Daoy (cell line): Measurements from ENCODE around the gene ANP32D. TPM values are rescaled to one million over a fixed set of nuclear protein-coding genes. Genes with fewer than 3 reads are reported as not detected.
"Not testable (repeated sequence)": the region's sequence is repeated elsewhere in the genome, so short reads cannot be mapped to it uniquely, and the experiment has no call there.

Experiments used
- DNase-seq: peaks from one replicate; pipeline ENCODE4 v3.0.0-alpha.2; 2015; ENCODE audit warnings: low read depth
- total RNA-seq: library from RNA; depleted of rRNA; stranded (reverse); fragments of >200 nt; shearing (Covaris generic); gene quantifications from 2 replicates; pipeline ENCODE4 v1.2.3, GENCODE V29; 2014; rRNA removed

Gene ANP32D
- not detected in 2 replicates for total RNA-seq

DNA sequence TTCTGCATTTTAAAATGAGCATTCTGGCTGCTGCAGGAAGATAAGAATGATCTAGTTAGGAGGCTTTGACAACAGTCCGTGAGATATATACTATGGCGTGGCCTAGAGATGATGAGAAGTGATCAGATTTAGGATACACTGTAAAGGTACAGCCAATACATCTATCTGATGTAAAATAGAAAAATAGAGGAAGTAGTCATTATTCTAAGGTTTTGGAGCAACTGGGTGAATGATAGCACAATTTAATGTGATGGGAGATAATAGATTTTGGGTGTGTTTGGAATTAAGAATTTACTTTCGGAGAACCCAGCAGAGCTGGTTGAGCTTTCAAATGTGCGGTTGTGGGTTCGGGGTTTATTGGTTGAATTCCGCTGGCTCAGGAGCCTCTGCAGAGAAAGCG is at the start of gene ANP32D:
Gene ANP32D, plus strand, starts transcription at position 301 of the 400 bp plus-strand sequence. CDS start 106 bp downstream, outside the sequence.
- no peak for DNase-seq

DNA sequence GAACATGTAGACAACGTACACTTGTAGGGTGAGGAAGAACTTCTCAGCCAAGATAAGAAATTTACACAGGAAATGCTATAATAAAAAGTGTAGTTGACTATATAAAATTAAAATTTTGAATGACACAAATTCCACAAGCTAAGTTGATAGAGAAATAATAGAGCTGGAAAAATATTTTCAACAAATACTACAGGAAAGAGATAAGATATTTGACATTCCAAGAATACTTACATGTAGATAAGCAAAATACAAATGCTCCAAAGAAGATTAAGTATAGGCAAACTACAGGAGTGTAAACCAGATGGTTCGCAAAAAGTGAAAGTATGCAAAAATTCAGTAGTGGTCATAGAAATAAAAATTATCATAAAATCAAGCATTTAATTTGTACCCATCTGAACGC is 49.2 kb upstream of the ANP32D start:
- DNase-seq = no peak

DNA sequence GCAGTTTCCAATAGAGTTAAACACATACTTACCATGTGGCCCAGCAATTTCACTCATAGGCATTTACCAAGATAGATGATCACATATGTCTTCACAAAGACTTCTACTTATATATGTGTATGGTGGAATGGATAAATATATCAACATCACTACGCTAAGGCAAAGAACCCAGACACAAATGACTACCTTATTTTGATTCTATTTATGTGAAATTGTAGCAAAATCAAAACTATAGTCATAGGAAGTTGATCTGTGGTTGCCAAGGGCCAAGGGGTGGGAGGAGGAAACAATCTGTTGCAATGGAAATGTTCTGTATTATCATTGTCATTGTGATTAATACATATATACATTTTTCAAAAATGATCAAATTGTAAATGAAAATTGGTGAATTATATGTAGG is 47.7 kb upstream of the ANP32D start:
- no peak for DNase-seq

- DNase-seq = not testable (repeated sequence)
Observed at GRCh38 chr12:48434016-48434415, 38.3 kb upstream of the ANP32D start.

DNA sequence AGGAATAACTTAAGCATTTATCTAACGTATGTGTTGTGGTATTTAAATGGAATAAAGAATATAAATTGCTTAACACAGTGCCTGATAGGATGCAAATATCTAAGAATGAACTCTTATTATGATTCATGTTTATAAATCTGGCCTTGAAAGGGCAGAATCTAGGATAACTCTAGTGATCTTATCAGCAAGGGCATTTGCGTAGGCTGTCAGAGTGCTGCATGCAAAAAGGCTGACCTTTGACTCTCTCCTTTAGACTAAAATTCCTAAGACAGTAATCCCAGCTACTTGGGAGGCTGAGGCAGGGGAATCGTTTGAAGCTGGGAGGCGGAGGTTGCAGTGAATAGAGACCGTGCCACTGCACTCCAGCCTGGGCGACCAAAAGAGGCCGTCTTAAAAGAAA is 31.3 kb upstream of the ANP32D start:
- DNase-seq = no peak

DNA sequence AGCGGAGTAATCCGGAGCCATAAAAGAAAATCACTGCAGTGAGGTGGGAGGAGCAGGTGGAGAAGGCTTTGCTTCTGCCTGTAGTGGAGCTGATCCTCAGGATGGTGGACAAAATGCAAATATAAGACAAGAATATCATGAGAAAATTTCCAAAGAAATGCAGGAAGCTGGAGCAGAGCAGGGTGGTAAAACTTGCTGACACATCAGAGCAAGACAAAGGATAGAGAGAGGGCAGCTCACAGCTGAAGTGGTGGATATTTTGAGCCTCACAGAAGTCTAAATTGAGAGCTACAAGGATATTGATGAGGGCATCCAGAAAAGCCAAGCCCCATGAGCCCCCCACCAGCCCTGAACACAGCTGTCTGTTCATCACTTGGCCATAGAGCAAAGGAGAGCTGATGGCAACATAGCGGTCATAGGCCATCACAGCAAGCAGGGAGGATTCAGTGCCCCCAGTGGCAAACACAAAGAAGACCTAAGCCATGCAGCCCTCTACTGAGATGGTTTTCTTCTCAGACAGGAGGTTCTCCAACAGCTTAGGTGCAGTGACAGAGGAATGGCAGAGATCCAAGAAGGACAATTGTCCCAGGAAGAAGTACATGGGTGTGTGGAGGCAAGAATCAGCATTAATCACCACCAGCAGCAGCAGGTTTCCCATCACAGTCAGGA is 30.0 kb upstream of the ANP32D start:
- no peak for DNase-seq

GRCh38 chr12:48445538-48445937 is 26.8 kb upstream of the ANP32D start:
- DNase-seq = no peak

DNA sequence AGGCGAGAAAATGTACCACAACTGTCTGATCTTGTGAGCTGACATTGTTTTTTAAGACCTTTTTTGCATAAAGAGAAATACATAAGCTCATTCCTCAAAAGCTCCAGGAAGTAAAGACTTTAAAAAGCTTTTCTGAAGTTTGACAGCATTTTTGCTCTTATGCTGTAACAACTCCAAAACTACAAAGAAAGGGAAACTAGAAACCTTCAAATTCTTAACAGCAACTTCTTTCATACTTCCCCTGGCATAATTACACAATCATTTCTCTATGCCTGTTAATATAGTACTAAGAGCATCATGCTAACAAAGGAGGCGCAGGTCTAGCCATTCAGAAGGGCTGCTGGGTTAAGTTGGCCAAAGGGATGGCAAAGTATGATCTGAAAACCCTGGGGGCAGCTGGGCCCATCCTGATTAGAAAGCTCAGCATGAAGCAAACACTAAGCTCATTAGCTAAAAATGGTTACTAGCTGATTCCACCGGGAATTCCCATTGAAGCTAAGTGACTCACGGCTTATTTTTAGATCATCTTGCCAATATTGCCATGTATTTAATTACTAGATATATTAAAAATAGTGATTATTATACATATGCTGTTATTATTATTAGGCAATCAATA is 26.1 kb upstream of the ANP32D start:
- no peak for DNase-seq

DNA sequence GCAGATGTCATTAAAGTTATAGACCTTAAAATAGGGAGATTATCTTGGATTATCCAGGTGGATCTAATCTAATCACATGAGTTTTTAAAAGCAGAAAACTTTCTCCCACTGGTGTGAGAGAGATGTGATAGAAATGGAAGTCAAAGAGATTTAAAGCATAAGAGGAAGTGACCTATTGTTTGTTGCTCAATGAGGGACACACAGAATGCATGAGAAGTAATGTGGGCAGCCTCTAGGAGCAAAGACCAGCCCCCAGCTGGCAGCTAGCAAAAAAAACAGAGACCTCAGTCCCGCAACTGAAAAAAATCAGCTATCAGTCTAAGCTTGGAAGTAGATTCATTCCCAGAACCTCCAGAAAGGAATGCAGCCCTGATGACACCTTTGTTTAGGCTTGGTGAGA is 24.6 kb upstream of the ANP32D start:
- DNase-seq = no peak

DNA sequence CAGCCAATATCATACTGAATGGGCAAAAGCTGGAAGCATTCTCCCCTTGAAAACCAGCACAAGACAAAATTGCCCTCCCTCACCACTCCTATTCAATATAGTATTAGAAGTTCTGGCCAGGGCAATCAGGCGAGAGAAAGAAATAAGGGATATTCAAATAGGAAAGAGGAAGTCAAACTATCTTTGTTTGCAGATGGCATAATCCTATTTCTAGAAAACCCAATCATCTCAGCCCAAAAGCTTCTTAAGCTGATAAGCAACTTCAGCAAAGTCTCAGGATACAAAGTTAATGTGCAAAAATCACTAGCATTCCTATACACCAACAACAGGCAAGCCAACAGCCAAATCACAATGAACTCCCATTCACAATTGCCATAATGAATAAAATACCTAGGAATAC is 21.0 kb upstream of the ANP32D start:
- DNase-seq = no peak

GRCh38 chr12:48452961-48453360 is 19.4 kb upstream of the ANP32D start:
- not testable (repeated sequence) for DNase-seq

- DNase-seq = peak; percentile 7
Observed at GRCh38 chr12:48454667-48455066, 17.7 kb upstream of the ANP32D start.

DNA sequence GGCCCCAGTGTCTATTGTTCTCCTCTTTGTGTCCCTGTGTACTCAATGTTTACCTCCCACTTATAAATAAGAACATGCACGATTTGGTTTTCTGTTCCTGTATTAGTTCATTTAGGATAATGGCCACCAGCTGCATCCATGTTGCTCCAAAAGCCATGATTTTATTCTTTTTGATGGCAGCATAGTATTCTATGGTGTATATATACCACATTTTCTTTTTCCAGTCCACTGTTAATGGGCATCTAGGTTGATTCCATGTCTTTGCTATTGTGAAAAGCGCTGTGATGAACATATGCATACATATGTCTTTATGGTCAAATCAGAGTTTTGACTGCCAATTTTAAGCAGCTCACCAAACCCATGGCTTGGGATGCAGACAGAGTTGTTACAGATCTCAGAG is 17.2 kb upstream of the ANP32D start:
- DNase-seq = no peak

DNA sequence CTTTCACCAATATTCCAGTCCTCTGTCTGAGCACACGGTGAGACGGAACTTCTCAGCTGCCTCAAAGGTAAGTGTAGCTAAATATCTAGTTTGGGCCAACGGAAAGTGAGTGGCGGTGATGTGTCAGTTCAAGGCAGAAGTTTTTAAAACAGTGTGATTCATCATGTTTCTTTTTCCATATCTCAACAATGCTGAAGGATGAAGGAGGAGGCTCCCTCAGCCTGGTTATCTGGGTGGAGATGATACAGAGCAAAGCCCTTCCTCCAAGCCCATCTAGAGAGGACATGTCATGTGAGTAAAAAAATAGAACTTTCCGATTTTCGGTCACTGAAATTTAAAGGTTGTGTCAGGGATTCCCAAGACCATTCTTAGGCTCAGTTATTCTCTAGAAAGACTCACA is 13.1 kb upstream of the ANP32D start:
- DNase-seq = no peak

GRCh38 chr12:48469027-48469426 is 3.3 kb upstream of the ANP32D start:
- DNase-seq = not testable (repeated sequence)

DNA sequence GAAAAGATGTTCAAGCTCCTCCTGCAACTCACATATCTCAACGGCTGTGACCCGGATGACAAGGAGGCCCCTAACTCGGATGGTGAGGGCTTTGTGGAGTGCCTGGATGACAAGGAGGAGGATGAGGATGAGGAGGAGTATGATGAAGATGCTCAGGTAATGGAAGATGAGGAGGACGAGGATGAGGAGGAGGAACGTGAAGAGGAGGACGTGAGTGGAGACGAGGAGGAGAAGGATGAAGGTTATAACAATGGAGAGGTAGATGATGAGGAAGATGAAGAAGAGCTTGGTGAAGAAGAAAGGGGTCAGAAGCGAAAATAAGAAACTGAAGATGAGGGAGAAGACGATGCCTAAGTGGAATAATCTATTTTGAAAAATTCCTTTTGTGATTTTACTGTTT is 702 bp downstream of the ANP32D start:
- no peak for DNase-seq

GRCh38 chr12:48474497-48474896 is 2.1 kb downstream of the ANP32D start:
- not testable (repeated sequence) for DNase-seq

GRCh38 chr12:48482198-48482597 is 9.8 kb downstream of the ANP32D start, which contains the start of gene C12orf54:
TSS of gene C12orf54 (plus strand) at chr12:48482498. CDS start at chr12:48483297, 799 bp downstream.
- DNase-seq = no peak

DNA sequence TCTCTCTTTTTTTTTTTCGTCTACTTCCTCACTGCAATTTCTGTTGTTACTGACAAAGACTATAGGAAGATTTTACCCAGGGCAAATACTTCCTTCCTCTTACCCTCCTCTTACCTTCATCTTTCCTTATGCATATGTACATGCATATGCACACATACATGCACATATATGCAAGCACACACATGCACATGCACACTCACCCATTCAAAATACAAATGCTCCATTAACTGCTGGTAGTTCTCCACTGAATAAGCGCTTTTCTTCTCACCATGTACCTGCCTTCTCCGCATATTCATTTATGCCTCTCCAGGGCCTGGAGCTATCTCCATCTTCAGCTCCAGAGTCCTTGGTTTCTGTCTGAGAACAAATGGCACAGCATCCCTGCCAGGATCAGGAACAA is 10.6 kb downstream of the ANP32D start:
- DNase-seq = no peak

DNA sequence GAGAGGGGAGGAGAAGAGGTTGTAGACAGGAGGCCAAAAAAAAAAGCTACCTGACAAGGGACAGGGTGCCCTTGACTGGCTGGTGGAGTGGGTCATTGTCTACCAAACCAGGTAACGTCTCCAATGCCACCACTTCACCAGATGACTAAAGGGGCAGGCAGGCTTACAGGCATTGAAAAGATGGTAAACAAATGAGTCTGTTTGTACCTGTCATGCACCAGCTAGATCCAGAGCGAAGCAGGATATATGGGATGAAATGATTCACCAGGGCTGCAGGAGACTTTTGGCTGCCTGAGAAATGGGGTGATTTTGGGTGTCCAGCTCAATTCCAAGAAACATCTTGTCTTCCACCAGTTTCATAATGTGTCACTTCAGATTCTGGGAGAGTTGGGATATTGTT is 13.9 kb downstream of the ANP32D start:
- DNase-seq = no peak

DNA sequence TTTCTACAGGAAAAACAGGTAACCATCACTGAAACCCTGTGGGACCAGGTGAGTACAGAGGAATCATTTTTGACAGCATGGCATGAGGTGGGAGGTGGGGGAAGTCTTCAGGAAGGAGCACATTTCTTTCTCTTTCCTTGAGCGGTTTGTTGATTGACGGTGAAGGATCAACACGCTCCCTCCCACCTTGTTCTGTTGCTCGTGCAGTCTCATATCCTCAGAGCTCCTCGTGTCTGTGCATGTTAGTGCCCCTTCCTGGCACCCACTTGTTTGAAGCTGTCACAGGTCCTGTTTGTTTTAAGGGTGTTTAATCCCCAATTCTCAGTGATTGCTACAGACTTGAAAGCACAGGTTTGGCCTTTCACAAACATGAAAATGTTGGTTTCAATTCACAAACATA is 14.3 kb downstream of the ANP32D start:
- no peak for DNase-seq

- peak; percentile 45 for DNase-seq
Observed at GRCh38 chr12:48489012-48489411, 16.7 kb downstream of the ANP32D start.

DNA sequence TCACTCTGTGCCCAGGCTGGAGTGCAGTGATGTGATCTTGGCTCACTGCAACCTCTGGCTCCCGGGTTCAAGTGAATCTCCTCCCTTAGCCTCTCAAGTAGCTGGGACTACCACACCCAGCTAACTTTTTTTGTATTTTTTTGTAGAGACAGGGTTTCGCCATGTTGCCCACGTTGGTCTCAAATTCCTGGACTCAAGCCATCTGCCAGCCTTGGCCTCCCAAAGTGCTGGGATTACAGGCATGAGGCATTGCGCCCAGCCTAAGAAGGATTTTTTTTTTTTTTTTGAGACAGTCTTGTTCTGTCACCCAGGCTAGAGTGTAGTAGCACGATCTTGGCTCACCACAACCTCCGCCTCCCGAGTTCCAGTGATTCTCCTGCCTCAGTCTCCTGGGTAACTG is 17.1 kb downstream of the ANP32D start:
- DNase-seq = peak; percentile 24

GRCh38 chr12:48500281-48500680 is 27.9 kb downstream of the ANP32D start:
- not testable (repeated sequence) for DNase-seq
